ENCODE results near the gene WWC2.
"Not testable (repeated sequence)": the region's sequence is repeated elsewhere in the genome, so short reads cannot be mapped to it uniquely, and the experiment has no call there.

The WWC2 gene

GRCh38 chr4:183141997-183142396 lies 42.9 kb downstream of the WWC2 start:
- DNase-seq (ENCODE audit: low read depth in 1 of 2, low spot score in 1 of 2), result no peak

- DNase-seq (ENCODE audit: low read depth in 1 of 2, low spot score in 1 of 2), result no peak
Measured at GRCh38 chr4:183142571-183143550, 43.8 kb downstream of the WWC2 start.

DNA sequence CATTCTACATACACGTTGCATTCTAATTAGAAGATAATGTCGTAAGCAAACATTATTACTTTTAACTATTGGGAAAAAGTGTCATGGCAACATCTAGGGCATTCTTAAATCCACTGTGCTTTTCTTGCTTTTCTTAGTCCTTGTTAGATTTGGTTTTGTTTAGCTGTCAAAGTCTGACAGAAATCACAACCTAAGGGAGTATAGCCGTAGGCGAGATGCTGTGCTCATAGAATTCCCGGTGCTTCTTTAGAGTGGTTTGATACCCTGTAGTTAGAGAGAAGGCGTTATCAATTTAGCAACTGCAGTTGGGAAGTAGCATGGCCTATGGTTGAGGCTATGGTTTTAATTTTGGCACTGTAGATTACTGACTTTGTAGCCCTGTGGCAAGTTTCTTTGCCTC lies 45.7 kb downstream of the WWC2 start:
- no peak for DNase-seq (ENCODE audit: low read depth in 1 of 2, low spot score in 1 of 2)

DNA sequence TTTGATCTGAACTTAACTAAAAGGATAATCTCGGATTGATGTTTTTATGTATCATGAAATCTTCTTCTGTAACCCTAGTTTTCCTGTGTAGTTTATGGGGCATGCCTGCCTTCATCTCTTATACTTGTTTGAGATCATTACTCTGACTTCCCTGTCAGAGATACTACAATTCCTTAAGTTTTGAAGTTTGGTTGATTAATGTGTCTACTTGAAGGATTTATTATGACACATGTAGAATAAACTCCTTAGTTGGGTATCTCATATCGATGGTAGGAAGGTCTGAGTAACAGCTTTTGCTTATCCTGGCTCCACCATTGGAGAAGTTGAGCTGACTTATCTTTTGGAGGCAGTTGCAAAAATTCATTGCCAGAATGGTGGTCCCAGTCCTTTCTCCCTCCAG lies 46.7 kb downstream of the WWC2 start:
- no peak for DNase-seq (ENCODE audit: low read depth in 1 of 2, low spot score in 1 of 2)

DNA sequence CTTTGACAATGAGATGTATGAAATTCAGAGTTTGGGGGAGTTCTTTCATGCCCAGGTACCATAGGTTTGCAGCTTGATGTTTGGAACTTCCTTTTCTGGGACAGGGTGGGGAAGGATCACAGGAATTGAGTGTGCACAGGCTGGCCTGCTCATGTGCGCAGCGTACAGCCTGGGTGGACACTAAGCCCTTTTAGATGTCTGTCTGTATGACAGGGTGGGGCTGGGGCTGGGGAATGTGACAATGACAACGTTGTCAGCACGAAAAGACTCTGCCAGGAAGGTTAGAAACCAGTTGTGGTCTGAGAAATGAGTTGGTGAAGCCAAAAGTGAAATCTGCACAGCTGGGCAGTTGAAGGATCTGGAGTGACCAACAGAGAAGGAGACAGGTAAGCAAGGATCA lies 47.4 kb downstream of the WWC2 start:
- no peak for DNase-seq (ENCODE audit: low read depth in 1 of 2, low spot score in 1 of 2)

GRCh38 chr4:183147196-183147595 lies 48.1 kb downstream of the WWC2 start:
- DNase-seq (ENCODE audit: low read depth in 1 of 2, low spot score in 1 of 2), result no peak

GRCh38 chr4:183147983-183148382 lies 48.9 kb downstream of the WWC2 start:
- DNase-seq (ENCODE audit: low read depth in 1 of 2, low spot score in 1 of 2), result no peak

DNA sequence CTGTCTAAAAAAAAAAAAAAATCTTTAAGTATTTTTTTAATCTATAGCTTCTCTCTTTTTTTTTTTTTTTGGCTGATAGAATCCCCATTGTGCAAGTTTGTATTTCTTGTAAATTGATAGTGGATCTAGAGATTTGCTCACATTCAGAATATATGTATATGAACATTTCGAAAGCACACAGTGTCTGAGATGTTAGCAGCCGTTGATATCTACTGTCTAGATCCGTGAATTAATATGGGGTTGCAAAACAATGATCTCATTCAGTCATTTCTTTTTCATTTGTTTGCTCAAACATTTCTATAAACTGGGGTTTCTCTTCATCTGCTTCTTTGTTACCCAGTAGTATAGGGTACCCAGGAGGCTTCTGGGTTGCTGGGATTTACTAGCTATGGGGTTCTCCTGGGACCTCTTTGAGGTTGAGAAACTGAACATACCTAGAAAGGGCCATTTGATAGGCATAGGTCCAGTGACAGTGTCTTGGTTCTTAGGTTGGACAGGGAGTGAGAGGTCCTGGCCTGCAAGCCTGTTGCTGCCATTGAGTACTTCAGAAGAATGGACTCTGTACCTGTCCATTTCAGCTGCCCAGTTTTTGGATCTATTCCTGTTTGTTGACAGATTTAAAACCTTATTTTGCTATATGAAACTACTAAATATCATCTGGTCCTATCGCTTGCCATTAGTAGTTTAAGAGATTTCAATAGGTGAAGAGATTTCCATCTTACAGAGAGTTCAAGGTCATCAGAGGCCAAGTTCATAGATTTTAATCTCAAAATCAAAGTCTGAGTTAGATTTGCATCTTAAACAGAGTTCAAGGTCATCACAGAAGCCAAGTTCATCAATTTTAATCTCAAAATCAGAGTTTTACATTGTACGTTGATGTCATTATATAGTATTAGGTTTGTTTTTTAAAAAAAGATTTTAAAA lies 50.8 kb downstream of the WWC2 start:
- no peak for DNase-seq (ENCODE audit: low read depth in 1 of 2, low spot score in 1 of 2)

GRCh38 chr4:183150664-183151063 lies 51.6 kb downstream of the WWC2 start:
- not testable (repeated sequence) for DNase-seq (ENCODE audit: low read depth in 1 of 2, low spot score in 1 of 2)

- DNase-seq (ENCODE audit: low read depth in 1 of 2, low spot score in 1 of 2), result not testable (repeated sequence)
Measured at GRCh38 chr4:183152232-183152631, 53.2 kb downstream of the WWC2 start.

GRCh38 chr4:183153190-183153916 lies 54.3 kb downstream of the WWC2 start:
- no peak for DNase-seq (ENCODE audit: low read depth in 1 of 2, low spot score in 1 of 2)

GRCh38 chr4:183154701-183155391 lies 55.8 kb downstream of the WWC2 start:
- no peak for DNase-seq (ENCODE audit: low read depth in 1 of 2, low spot score in 1 of 2)

- DNase-seq (ENCODE audit: low read depth in 1 of 2, low spot score in 1 of 2), result no peak
Measured at GRCh38 chr4:183155450-183156184, 56.6 kb downstream of the WWC2 start.

DNA sequence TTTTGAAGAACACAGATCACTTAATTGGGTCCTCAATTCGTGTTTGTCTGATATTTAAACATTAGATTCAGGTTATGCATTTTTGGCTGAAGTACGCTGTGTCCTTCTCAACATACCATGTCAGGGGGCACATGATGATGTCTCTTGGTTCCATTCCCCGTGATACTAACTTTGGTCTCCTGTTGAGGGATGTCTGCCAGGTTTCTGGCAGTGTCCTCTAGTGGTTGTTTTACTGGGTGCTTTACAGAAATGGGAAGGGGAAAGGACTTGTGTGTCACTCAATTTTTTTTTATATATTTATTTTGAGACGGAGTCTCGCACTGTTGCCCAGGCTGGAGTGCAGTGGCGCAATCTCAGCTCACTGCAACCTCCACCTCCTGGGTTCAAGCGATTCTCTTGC lies 58.2 kb downstream of the WWC2 start:
- no peak for DNase-seq (ENCODE audit: low read depth in 1 of 2, low spot score in 1 of 2)

- no peak for DNase-seq (ENCODE audit: low read depth in 1 of 2, low spot score in 1 of 2)
Measured at GRCh38 chr4:183158062-183158461, 59.0 kb downstream of the WWC2 start.

GRCh38 chr4:183161630-183162029 lies 62.6 kb downstream of the WWC2 start:
- no peak for DNase-seq (ENCODE audit: low read depth in 1 of 2, low spot score in 1 of 2)

DNA sequence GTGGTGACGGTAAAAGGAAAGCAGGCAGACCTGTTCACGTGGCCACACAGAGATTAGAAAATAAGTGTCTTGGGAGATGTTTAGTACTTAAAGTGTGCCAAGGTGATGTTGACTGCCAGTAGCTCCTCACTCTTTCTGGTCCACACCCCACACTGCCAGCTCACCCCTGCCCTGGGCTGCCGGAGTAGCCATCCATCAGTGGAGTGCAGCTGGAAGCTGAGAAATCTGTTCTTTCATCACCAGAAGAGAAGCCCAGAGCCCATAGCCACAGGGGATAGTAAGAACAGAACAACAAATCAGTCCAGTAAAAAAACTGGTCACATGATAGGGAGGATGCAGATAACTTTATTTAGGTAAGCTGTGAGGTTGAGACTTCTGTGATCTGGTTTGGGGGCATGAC lies 64.1 kb downstream of the WWC2 start:
- no peak for DNase-seq (ENCODE audit: low read depth in 1 of 2, low spot score in 1 of 2)

- no peak for DNase-seq (ENCODE audit: low read depth in 1 of 2, low spot score in 1 of 2)
Measured at GRCh38 chr4:183164963-183165362, 65.9 kb downstream of the WWC2 start.

GRCh38 chr4:183165376-183165775 lies 66.3 kb downstream of the WWC2 start:
- DNase-seq (ENCODE audit: low read depth in 1 of 2, low spot score in 1 of 2), result no peak

DNA sequence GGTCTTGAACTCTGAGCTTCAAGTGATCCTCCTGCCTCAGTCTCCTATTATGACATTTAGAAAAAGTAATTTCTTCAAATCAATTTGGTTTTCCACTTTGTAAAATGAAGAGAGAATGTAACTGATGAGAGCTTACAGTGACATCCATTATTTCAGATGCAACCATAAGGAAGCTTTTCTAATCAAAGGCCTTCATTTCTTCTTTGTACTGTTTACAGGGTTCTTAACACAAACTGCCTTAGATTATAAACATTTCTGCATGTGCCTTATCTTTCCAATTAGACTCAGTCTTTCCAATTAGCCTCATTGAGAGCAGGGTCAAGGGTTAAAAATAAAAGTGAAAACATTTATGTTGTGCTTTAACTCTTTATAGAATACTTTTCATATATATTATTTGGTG lies 71.8 kb downstream of the WWC2 start:
- DNase-seq (ENCODE audit: low read depth in 1 of 2, low spot score in 1 of 2), result no peak

All from stimulated activated CD4-positive, alpha-beta T cell treated with anti-CD3 and anti-CD28 coated beads, Interleukin-15, amount 100 ng/mL, for 1 hour (primary cell).